Transverse colon (tissue), 4 donors: Measurements from ENCODE around the gene C2CD4C.

Experiments used
- EP300 ChIP-seq: sonication (generic); formaldehyde crosslinking; IDR thresholded peaks from one replicate; pipeline ENCODE4 v1.6.1; 2017; ENCODE audit warnings: antibody characterized with exemption, low read depth
- POLR2A ChIP-seq: fragments of 450-650 bp; IDR thresholded peaks from one replicate; pipeline ENCODE4 v1.6.1; 2016; ENCODE audit warnings: antibody characterized with exemption, mild to moderate bottlenecking, moderate library complexity
- POLR2AphosphoS5 ChIP-seq, 3 donors: sonication (generic); formaldehyde crosslinking; IDR thresholded peaks; one replicate each; pipeline ENCODE4 v1.6.1; 2016; ENCODE audit warnings: antibody characterized with exemption in 3 of 3
- TF ChIP-seq, protein P1 (sequence below), 5 experiments: fragments of 200-600 bp in 3 of 5; fragments of 450-650 bp in 2 of 5; sonication (generic) in 3 of 5; IDR thresholded peaks; 1 replicate in 2 of 5; 2 replicates in 3 of 5; pipeline ENCODE4 v1.5.1; 2016 to 2017; ENCODE audit warnings: antibody characterized with exemption in 5 of 5, inconsistent platforms in 3 of 5, mild to moderate bottlenecking in 2 of 5, moderate library complexity in 1 of 5

DNA sequence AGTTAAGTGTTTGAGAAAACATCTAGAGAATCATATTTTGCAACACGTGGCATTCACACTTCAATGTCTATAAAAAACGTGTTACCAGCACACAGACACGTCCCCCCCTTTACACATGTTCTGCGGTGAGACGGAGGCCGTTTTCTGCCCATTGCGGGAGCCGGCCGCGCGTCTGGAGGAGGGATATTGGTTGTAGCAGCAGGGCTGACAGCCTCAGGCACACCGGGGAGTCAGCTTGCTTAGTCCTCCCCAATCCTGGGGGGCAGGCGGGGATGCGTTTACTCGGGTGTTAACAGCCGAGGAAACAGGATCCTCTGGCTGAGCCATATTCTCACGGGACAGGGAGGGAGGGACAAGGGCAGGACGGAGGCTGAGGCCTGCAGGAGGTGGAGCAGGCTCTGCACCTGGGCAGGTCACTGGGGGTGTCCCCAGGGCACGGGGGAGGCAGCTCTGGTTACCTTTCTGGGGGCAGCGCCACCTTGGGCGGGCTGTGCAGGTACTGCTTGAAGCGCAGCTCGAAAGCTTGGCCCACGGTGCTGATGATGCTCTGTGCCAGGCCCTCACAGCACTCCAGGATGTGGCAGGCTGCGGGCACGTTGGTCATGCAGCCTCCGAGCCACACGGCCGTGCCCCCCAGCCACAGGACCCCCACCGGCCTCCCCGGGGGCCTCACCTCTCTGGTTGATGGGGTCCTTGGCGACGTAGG lies 26.9 kb upstream of the C2CD4C start:
- TF ChIP-seq, protein P1, sequence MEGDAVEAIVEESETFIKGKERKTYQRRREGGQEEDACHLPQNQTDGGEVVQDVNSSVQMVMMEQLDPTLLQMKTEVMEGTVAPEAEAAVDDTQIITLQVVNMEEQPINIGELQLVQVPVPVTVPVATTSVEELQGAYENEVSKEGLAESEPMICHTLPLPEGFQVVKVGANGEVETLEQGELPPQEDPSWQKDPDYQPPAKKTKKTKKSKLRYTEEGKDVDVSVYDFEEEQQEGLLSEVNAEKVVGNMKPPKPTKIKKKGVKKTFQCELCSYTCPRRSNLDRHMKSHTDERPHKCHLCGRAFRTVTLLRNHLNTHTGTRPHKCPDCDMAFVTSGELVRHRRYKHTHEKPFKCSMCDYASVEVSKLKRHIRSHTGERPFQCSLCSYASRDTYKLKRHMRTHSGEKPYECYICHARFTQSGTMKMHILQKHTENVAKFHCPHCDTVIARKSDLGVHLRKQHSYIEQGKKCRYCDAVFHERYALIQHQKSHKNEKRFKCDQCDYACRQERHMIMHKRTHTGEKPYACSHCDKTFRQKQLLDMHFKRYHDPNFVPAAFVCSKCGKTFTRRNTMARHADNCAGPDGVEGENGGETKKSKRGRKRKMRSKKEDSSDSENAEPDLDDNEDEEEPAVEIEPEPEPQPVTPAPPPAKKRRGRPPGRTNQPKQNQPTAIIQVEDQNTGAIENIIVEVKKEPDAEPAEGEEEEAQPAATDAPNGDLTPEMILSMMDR (IDR thresholded peaks at IDR 0.05) = no peak
- TF ChIP-seq POLR2A = no peak
- TF ChIP-seq POLR2AphosphoS5 (IDR thresholded peaks at IDR 0.05) = no peak
- no peak for TF ChIP-seq EP300
